GM12878 (cell line): Measurements from ENCODE around the gene MSMB. TPM values are rescaled to one million over a fixed set of nuclear protein-coding genes. Genes with fewer than 3 reads are reported as not detected.

Experiments used
- ATAC-seq: fragments of 200-7000 bp; cut with Tn5 transposase; 3 replicates; pipeline ENCODE4 v1.9.1; 2020; ENCODE audit warnings: mild to moderate bottlenecking, moderate library complexity
- BruUV-seq: library from RNA; stranded (reverse); fragments of 400-500 nt; replicated peaks from 2 replicates; lab custom pipeline; 2021; lab: Mats Ljungman, UMichigan
- CTCF ChIA-PET: fragments of 300-600 bp; sonication (Branson Sonifier 250); formaldehyde crosslinking; extraction: SDS; loops from one replicate; lab custom pipeline; 2021; ENCODE audit warnings: inconsistent platforms; lab: Yijun Ruan, JAX
- POLR2A ChIA-PET: fragments of 350-600 bp; formaldehyde crosslinking; extraction: SDS; loops from one replicate; lab custom pipeline; 2021; ENCODE audit warnings: inconsistent platforms; lab: Charles Lee
- RAD21 ChIA-PET: fragments of 300-600 bp; sonication (Branson Sonifier 250); formaldehyde crosslinking; loops from one replicate; lab custom pipeline; 2023; ENCODE audit warnings: antibody characterized with exemption; ENCODE audit not compliant: unreplicated experiment; lab: Charles Lee
- SMC1A ChIA-PET: fragments of 300-600 bp; sonication (Branson Sonifier 250); formaldehyde crosslinking; loops from one replicate; lab custom pipeline; 2023; ENCODE audit not compliant: unreplicated experiment, uncharacterized antibody; lab: Charles Lee
- DNase-seq: peaks from one replicate; pipeline ENCODE4 v3.0.0-alpha.2; 2011; ENCODE audit warnings: low read depth, low spot score
- FAIRE-seq: peaks from 3 replicates; lab custom pipeline; 2011; peaks lifted over from hg19 to GRCh38; lab: Jason Lieb, UNC
- H2AFZ ChIP-seq: 2 replicates; pipeline ENCODE4 v1.6.0; 2011; ENCODE audit warnings: low read depth, low read length, control low read depth; ENCODE audit not compliant: control insufficient read depth
- H3K27ac ChIP-seq: 2 replicates; pipeline ENCODE4 v1.5.1; 2011; ENCODE audit warnings: control low read depth; ENCODE audit not compliant: control insufficient read depth, insufficient read depth
- H3K27me3 ChIP-seq, 2 experiments: replicated peaks in 1 of 2; 2 replicates each; pipeline versions ENCODE4 v1.6.0 to v1.6.1; 2011; ENCODE audit warnings: low read length in 1 of 2; ENCODE audit not compliant: control insufficient read depth in 2 of 2, insufficient read depth in 2 of 2
- H3K36me3 ChIP-seq, 2 experiments: 2 replicates each; pipeline ENCODE4 v1.5.1; 2011; ENCODE audit warnings: low read length in 1 of 2; ENCODE audit not compliant: control insufficient read depth in 2 of 2, insufficient read depth in 2 of 2
- H3K4me1 ChIP-seq: 2 replicates; pipeline ENCODE4 v1.6.1; 2011; ENCODE audit warnings: mild to moderate bottlenecking, low read length, moderate library complexity, mixed read lengths; ENCODE audit not compliant: control insufficient read depth, insufficient read depth
- H3K4me2 ChIP-seq: 2 replicates; pipeline ENCODE4 v1.6.0; 2011; ENCODE audit warnings: control low read depth; ENCODE audit not compliant: control insufficient read depth, insufficient read depth
- H3K4me3 ChIP-seq: fragments of 200-600 bp; sonication (generic); 2 replicates; pipeline ENCODE4 v1.5.1; 2016
- H3K79me2 ChIP-seq: 2 replicates; pipeline ENCODE4 v1.6.0; 2011; ENCODE audit warnings: low read length; ENCODE audit not compliant: control insufficient read depth, insufficient read depth
- H3K9ac ChIP-seq: 2 replicates; pipeline ENCODE4 v1.8.0; 2011; ENCODE audit warnings: low read length, control low read depth, mixed read lengths; ENCODE audit not compliant: control insufficient read depth, insufficient read depth
- H3K9me3 ChIP-seq: replicated peaks from 3 replicates; pipeline ENCODE4 v1.5.1; 2011; ENCODE audit warnings: mild to moderate bottlenecking, low read length; ENCODE audit not compliant: control insufficient read depth, insufficient read depth
- H4K20me1 ChIP-seq: 2 replicates; pipeline ENCODE4 v1.6.0; 2011; ENCODE audit not compliant: control insufficient read depth, insufficient read depth
- BACH1 ChIP-seq: fragments of 450-650 bp; IDR thresholded peaks from 2 replicates; pipeline ENCODE4 v1.6.1; 2017; ENCODE audit warnings: mild to moderate bottlenecking, borderline replicate concordance
- CHD1 ChIP-seq: IDR thresholded peaks from 2 replicates; pipeline ENCODE4 v1.6.1; 2012; ENCODE audit warnings: low read depth, low read length, improper control_type of control experiment
- FOXK2 ChIP-seq: fragments of 450-650 bp; IDR thresholded peaks from 2 replicates; pipeline ENCODE4 v1.6.1; 2017; ENCODE audit warnings: mild to moderate bottlenecking, moderate library complexity
- KLF5 ChIP-seq: fragments of 450-650 bp; IDR thresholded peaks from 2 replicates; pipeline ENCODE4 v1.6.1; 2014; ENCODE audit warnings: mild to moderate bottlenecking; ENCODE audit not compliant: partially characterized antibody
- MXI1 ChIP-seq: fragments of 150-350 bp; IDR thresholded peaks from 2 replicates; pipeline ENCODE4 v1.6.1; 2011; ENCODE audit warnings: low read depth, mild to moderate bottlenecking, inconsistent platforms, low read length, improper control_type of control experiment
- SIX5 ChIP-seq: IDR thresholded peaks from 2 replicates; pipeline ENCODE4 v1.6.1; 2011; ENCODE audit warnings: mild to moderate bottlenecking, low read depth, low read length, moderate library complexity; ENCODE audit not compliant: severe bottlenecking
- SMC3 ChIP-seq: IDR thresholded peaks from 2 replicates; pipeline ENCODE4 v1.6.1; 2011; ENCODE audit warnings: low read length, improper control_type of control experiment, borderline replicate concordance
- STAT1 ChIP-seq: fragments of 450-650 bp; conservative IDR thresholded peaks from 2 replicates; pipeline ENCODE4 v1.6.1; 2014; ENCODE audit warnings: antibody characterized with exemption, mild to moderate bottlenecking
- TCF12 ChIP-seq: IDR thresholded peaks from 2 replicates; pipeline ENCODE4 v1.6.1; 2011; ENCODE audit warnings: low read depth, mild to moderate bottlenecking, low read length
- ZNF24 ChIP-seq: fragments of 450-650 bp; IDR thresholded peaks from 2 replicates; pipeline ENCODE4 v1.6.1; 2017; ENCODE audit warnings: antibody characterized with exemption, mild to moderate bottlenecking
- WGBS: methylation state at CpG from one replicate; pipeline ENCODE4 v1.1.6; 2016; ENCODE audit warnings: low lambda C conversion rate; ENCODE audit not compliant: insufficient replicate concordance, insufficient coverage; ENCODE audit errors: missing lambda C conversion rate; 5-methylcytosine and 5-hydroxymethylcytosine counted together
- in situ Hi-C: fragments of 300-500 bp; cut with MboI; formaldehyde crosslinking; loops from 9 replicates; pipeline ENCODE4 v1.14.3; 2018; ENCODE audit warnings: mixed read lengths
- intact Hi-C: fragments of 100-400 bp; cut with micrococcal nuclease; formaldehyde crosslinking; loops from one replicate; pipeline ENCODE4 v1.14.2; 2022; ENCODE audit not compliant: unreplicated experiment
- polyA plus RNA-seq, 11 experiments: library from polyadenylated mRNA; depleted of rRNA in 4 of 11; unstranded in 6 of 11; stranded (reverse) in 5 of 11; fragments of >200 nt; fragmentation: Nextera tagmentation in 4 of 11; fragmentation: Illumina TruSeq in 1 of 11; extraction: Ambion mirVana in 4 of 11; extraction: Trizol in 1 of 11; gene quantifications; 1 replicate in 1 of 11; 2 replicates in 10 of 11; pipeline versions ENCODE4 v1.2.1 to v1.2.3, GENCODE V29; 2011 to 2016; ENCODE audit warnings: inconsistent platforms in 2 of 11, missing spikeins in 2 of 11, low read depth in 1 of 11
- total RNA-seq, 4 experiments: library from RNA; depleted of rRNA in 3 of 4; stranded (reverse); fragments of >200 nt in 3 of 4; fragmentation: Illumina TruSeq in 1 of 4; extraction: Trizol in 1 of 4; gene quantifications; 2 replicates each; pipeline versions ENCODE4 v1.2.1 to v1.2.3, GENCODE V29; 2013 to 2021
- TF ChIP-seq, protein P1 (sequence below): IDR thresholded peaks from 2 replicates; pipeline ENCODE4 v1.6.1; 2011; ENCODE audit warnings: borderline replicate concordance, low read depth, mild to moderate bottlenecking, moderate library complexity, low read length; ENCODE audit not compliant: insufficient read depth, poor library complexity, severe bottlenecking
- TF ChIP-seq, protein P2 (sequence below): fragments of 150-350 bp; IDR thresholded peaks from 2 replicates; pipeline ENCODE4 v1.6.1; 2016; ENCODE audit warnings: low read depth, low read length
- TF ChIP-seq, protein P3 (sequence below), 3 experiments: IDR thresholded peaks in 2 of 3; conservative IDR thresholded peaks in 1 of 3; 2 replicates each; pipeline ENCODE4 v1.5.1; 2011; ENCODE audit warnings: low read depth in 3 of 3, low read length in 3 of 3, mild to moderate bottlenecking in 3 of 3, control low read depth in 2 of 3, moderate library complexity in 2 of 3, inconsistent platforms in 1 of 3, mixed read lengths in 1 of 3; ENCODE audit not compliant: control insufficient read depth in 2 of 3, insufficient read depth in 1 of 3; ENCODE audit errors: extremely low read depth in 1 of 3

Gene MSMB
- total and polyA plus RNA-seq, 10 of the 15 experiments (the other 5 are each of a cell fraction or from before 2014, with no cell fraction given), result not detected

DNA sequence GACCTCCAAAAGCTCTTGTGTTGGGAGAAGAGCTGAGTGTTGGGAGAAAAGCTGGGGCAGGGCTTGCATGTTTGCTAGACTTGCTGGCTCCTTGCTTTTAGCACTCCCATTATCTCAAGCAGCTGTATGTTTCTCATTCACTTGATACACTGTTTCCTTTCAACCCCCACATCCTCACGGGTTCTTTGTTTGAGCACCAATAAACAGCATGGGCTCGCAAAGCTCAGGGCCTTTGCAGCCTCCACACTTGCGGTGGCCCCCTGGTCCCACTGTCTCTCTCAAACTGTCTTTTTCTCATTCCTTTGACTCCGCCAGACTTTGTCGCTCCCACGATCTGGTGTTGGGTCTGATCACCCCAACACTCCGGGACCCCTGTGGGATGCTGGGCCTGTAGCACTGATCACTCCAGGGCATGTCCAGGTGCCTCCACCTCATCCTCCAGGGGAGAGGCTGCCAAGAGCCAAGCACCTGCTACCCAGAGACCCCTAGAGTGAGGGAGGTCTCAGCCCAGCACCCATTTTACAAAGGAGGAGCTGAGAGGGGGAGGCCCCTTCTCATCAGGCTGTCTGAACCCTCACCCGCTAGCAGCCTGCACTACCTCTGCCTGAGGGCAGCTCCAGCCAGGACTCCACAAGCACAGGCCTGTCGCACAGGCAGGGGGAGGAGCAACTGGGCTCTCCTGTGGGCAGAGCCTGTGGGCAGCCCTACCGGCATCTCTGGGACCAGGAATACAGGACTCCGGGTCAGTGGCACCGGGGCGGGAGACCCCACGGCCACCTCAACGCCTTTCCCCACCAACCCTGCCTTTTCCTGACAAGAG is 49.1 kb upstream of the MSMB start (continued):
- TF ChIP-seq, protein P1, sequence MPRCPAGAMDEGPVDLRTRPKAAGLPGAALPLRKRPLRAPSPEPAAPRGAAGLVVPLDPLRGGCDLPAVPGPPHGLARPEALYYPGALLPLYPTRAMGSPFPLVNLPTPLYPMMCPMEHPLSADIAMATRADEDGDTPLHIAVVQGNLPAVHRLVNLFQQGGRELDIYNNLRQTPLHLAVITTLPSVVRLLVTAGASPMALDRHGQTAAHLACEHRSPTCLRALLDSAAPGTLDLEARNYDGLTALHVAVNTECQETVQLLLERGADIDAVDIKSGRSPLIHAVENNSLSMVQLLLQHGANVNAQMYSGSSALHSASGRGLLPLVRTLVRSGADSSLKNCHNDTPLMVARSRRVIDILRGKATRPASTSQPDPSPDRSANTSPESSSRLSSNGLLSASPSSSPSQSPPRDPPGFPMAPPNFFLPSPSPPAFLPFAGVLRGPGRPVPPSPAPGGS, result no peak
- TF ChIP-seq BACH1, result no peak
- TF ChIP-seq, protein P2, sequence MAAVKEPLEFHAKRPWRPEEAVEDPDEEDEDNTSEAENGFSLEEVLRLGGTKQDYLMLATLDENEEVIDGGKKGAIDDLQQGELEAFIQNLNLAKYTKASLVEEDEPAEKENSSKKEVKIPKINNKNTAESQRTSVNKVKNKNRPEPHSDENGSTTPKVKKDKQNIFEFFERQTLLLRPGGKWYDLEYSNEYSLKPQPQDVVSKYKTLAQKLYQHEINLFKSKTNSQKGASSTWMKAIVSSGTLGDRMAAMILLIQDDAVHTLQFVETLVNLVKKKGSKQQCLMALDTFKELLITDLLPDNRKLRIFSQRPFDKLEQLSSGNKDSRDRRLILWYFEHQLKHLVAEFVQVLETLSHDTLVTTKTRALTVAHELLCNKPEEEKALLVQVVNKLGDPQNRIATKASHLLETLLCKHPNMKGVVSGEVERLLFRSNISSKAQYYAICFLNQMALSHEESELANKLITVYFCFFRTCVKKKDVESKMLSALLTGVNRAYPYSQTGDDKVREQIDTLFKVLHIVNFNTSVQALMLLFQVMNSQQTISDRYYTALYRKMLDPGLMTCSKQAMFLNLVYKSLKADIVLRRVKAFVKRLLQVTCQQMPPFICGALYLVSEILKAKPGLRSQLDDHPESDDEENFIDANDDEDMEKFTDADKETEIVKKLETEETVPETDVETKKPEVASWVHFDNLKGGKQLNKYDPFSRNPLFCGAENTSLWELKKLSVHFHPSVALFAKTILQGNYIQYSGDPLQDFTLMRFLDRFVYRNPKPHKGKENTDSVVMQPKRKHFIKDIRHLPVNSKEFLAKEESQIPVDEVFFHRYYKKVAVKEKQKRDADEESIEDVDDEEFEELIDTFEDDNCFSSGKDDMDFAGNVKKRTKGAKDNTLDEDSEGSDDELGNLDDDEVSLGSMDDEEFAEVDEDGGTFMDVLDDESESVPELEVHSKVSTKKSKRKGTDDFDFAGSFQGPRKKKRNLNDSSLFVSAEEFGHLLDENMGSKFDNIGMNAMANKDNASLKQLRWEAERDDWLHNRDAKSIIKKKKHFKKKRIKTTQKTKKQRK, result no peak
- no peak for TF ChIP-seq MXI1
- no peak for TF ChIP-seq TCF12
- TF ChIP-seq SMC3, result no peak
- no peak for TF ChIP-seq SIX5
- TF ChIP-seq, all 136 proteins: peak for 0

DNA sequence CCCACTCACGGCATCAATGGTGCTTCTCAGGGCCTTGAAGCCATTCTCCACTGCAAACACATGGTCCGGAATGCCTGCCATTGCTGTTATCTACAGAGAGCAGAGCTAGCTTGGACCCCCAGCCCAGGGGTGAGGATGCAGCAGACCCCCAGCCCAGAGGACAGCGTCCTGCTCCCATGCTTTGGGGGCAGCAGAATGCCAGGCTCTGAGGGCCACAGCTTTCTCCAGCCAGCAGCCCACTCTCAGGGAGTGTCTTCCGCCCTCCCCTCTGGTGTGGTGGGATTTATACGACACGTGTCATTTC is 48.1 kb upstream of the MSMB start:
- Histone ChIP-seq H3K4me3 (no peak overlapping the region), H3K36me3 (no peaks in the 10 kb centered on the region), H2AFZ (no peak overlapping the region), H3K9ac (no peak overlapping the region), H3K27ac (no peak overlapping the region), H3K4me1 (peaks cover 18% of the 10 kb centered on the region), H4K20me1 (no peaks in the 10 kb centered on the region), H3K27me3 (no peaks in the 10 kb centered on the region), H3K79me2 (no peaks in the 10 kb centered on the region), H3K9me3 (no peaks in the 10 kb centered on the region), H3K4me2 (no peak overlapping the region)
- ChIA-PET CTCF (no interaction called here), POLR2A (no interaction called here), RAD21 (no interaction called here), SMC1A (no interaction called here)
- ATAC-seq (no peak), DNase-seq (no peak), FAIRE-seq (no peak)
- in situ Hi-C loops, result no loop called here
- 68% methylated on average over 6 of the region's 6 CpGs for WGBS
- no TSS peak for BruUV-seq
- intact Hi-C loops, result no loop called here
- TF ChIP-seq FOXK2, result no peak
- TF ChIP-seq STAT1, result no peak
- TF ChIP-seq BACH1, result no peak
- TF ChIP-seq KLF5, result no peak
- TF ChIP-seq CHD1, result no peak
- TF ChIP-seq, protein P3, sequence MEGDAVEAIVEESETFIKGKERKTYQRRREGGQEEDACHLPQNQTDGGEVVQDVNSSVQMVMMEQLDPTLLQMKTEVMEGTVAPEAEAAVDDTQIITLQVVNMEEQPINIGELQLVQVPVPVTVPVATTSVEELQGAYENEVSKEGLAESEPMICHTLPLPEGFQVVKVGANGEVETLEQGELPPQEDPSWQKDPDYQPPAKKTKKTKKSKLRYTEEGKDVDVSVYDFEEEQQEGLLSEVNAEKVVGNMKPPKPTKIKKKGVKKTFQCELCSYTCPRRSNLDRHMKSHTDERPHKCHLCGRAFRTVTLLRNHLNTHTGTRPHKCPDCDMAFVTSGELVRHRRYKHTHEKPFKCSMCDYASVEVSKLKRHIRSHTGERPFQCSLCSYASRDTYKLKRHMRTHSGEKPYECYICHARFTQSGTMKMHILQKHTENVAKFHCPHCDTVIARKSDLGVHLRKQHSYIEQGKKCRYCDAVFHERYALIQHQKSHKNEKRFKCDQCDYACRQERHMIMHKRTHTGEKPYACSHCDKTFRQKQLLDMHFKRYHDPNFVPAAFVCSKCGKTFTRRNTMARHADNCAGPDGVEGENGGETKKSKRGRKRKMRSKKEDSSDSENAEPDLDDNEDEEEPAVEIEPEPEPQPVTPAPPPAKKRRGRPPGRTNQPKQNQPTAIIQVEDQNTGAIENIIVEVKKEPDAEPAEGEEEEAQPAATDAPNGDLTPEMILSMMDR (IDR thresholded peaks at IDR 0.05 in 2 of 3, conservative IDR thresholded peaks at IDR 0.05 in 1 of 3; ENCODE audit: control insufficient read depth in 2 of 3, extremely low read depth in 1 of 3, insufficient read depth in 1 of 3, low read depth in 3 of 3, low read length in 3 of 3), result no peak
- TF ChIP-seq ZNF24, result no peak
